ENCODE results near the gene FN3K. TPM values are rescaled to one million over a fixed set of nuclear protein-coding genes. Genes with fewer than 3 reads are reported as not detected.
A peak's percentile ranks its signal among the peaks of the same experiment; 100 is the strongest.

The FN3K gene
- polyA plus RNA-seq, 1 donor = 23.1 TPM

DNA sequence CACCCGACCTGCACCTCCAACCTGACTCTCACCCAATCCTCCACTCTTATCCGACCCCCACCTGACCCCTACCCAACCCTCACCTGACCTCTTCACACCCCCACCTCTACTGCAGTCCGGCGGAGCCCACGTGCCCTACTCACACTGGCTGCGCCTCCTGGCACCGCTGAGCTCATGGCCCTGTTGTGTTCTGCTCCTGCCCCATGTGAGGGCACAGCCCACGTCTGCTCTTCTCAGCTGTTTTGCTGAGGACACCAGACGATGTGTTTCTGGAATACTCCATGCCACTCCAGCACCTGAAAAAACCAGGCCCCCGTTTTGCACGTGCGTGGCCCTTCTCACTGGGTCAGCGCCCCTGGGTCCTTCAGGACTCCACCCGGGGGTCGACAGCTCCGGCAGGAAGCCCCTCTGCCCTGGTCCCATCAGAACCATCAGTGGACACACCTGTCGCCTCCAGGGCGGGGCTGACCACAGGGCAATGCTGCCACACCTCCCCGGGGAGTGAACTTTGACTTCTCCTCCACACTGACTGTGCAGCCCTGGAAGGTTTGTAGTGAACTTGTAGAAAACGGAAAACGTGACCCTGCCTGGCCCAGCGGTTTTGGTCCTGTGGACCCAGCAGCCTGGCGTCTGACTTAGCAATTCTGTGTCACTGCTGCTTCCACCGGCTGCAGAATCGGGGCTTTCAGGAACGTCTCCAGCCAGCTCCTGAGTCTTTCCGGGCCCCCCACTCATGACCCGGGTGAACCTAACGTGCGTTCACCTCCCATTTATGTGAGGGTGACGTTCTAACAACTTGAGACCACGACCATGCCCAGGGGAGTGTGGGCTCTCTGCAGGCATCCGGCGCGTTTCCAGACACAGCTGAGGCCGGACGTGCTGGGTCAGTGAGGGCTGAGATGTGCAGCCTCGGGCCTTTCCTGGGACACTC, 31.2 kb upstream of the FN3K start:
- no peak for DNase-seq

DNA sequence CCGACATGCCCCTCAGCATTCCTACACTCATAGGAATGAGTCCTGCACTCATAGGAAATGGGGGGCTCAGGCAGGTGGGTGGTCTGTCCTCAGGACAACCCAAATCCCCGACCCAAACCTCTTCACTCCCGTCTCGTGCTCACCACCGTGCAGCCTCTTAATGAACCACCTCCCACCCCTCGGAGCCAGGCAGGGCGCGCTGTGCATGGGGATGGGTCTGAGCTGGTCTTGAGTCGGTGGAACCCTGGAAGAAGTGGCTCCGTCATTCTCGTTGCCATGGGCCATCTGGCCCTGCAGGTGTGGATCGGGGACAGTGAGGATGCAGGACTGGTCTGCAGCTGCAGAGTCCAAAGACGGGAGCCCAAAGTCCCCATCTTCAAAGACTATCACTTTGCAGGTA, 30.5 kb upstream of the FN3K start:
- DNase-seq = no peak

DNA sequence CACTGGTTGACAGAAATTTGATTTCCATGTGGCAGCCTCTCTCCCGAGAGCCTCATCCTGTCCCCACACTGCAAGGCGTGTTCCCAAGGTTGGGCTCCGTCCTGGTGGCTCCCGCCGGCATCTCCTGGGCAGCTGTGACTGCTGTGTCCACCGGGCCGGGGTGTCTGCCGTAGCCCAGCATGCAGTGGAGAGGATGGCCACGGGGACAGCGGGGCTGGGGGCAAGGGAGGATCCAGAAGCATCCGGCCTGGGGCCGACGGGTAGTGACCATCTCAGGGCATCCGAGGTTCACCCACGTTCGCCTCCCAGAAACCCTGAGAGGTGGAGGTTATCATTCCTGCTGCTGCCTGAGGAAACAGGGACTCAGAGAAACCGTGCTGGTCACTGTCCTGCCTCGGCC, 29.7 kb upstream of the FN3K start:
- DNase-seq = no peak

DNA sequence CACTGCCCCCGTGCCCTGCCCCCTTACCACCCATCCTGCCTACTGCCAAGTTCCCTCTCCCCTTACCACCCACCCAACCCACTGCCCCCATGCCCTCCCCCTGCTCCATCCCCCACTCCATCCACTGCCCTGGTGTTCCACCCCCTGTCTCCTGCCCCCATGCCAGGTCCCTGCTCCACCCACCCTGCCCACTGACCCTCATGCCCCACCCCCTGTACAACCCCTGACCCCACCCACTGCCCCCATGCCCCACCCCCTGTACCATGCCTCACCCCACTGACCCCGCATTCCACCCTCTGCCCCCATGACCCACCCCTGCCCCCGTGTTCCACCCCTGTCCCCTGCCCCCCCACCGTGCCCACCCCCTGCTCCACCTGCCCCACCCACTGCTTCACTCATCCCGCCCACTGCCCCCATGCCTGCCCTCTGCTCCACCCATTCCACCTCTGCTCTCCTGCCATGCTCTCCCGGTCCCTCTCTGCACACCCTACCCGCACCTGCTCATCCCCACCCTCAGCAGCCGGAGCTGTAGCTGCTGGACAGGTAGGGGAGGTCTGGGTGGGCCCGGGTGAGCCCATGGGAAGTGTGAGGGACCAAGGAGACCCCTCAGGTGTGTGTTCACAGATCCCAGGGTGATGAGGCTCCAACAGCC, 26.3 kb upstream of the FN3K start:
- no peak for DNase-seq

DNA sequence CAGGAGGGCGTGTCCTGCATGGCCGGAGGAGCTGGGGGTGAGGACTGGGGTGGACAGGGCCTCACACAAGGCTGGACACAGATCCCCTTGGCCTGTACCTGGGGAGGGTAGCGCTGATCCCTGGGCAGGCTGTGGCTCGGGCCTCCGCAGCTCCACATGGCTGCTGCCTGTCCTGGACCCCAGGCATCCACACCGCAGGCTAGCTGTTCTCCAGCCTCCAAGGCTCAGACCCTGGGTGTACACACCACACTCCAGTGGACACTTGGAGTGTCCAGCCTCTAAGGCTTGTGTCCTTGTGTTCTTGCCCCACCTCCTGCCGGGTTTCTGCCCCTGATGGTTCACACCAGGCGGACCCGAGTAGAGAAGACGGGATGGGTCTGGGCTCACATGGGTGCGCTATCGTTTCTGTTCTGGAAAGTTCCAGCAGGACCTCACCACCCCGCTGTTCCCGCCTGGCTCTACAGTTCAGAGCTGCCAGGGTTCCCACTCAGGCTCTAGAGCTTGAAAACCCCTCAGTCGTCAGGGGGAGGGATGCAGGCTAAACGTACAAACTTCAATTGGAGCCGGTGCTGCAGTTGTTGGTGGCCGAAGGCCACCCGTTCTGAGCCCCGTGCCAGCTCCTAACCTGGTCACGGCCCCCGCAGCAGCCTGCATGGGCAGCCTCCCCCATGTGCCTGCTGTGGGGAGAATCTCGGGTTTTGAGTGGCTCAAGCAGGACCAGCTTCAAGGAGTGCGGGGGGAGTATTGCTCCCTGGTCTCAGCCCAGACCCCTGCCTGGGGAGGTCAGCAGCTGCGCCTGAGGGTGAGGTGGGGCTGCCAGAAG, 25.5 kb upstream of the FN3K start:
- DNase-seq = no peak

DNA sequence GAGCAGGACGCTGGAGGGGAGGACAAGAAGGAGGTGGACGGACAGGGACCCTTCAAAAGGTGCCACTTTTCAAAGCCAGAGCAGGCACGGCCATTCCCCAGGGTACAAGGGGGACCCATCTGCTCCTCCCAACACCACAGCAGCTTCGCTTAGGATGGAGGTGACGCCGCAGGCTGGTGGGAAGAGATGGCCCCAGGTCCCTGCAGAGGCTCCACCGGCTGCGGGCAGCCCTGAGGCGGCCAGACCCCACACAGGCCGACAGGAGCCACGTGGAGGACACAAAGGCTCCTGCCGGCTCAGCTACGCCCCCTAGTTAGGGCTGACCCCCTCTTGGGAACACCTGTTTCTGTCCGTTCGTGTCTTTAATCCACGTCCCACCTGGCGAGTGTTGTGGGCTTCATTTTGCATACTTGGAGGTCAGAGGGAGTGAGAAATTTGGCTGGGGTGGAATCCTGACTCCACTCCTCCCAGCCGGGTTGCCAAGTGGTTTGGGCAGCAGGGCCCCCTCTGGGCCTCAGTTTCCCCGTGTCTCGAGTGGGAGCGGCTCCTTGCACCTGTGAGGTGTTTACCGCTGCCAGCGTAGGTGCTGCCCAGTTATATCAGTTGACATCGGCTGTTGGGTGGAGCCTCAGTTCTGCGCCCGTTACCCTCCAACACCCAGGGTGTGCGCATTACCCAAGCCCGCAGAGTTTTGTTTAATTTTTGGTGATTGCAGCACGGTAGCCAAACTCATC, 24.7 kb upstream of the FN3K start:
- DNase-seq = no peak

DNA sequence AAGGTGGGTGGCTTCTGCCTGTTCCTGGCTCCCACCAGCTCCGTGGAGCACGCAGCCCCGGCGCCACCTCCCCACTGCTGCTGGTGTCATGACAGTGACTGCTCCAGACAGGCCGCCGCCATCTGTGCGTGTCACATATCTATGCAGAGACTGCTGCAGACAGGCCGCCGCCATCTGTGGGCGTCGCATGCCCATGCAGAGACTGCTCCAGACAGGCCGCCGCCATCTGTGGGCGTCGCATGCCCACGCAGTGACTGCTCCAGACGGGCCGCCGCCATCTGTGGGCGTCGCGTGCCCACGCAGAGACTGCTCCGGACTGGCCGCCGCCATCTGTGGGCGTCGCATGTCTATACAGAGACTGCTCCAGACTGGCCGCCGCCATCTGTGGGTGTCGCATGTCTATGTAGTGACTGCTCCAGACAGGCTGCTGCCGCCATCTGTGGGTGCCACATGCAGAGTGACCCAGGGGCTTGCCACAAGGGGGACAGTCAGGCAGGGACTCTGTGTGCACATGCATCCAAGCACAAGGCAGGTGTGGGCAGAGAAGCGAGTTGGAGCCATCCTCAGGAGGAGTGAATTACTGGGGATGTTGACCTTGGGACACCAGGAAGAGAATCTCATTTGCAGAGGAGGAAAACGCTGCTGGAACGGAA, 22.2 kb upstream of the FN3K start:
- no peak for DNase-seq

DNA sequence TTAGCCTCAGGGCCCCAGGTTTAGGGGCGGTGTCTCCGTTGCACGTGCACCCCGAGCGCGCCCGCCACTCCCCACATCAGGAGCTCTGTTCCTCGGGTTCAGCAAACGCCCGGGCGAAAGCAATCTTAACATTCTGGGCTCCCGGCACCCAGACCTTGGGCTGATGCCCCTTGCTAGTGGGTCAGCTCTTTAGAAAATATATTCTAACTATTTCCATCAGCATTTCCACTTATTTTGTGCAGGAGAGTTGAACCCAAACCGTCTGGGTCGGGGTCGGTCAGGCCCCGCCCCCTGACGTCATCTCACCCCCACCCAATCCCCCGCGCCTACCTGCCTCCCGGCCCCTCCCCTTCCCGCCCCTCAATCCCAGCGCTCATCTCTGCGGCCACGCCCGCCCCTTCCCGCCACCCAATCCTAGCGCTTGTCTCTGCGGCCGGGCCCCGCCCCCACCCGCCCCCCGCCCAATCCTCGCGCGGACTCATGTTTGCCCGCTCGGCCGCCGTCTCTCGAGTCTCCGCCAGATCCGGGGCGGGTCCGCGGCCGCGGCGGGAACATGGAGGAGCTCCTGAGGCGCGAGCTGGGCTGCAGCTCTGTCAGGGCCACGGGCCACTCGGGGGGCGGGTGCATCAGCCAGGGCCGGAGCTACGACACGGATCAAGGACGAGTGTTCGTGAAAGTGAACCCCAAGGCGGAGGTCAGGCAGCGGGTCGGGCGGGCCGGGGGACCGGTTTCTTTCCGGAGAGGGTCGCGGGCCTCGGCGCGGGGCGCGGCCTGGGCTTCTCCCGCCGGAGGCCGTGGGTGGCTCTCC, 19.0 kb upstream of the FN3K start, which contains the start of gene FN3KRP:
Gene FN3KRP (plus strand): TSS at position 504 of the 808 bp plus-strand sequence. CDS start 50 bp downstream, at position 554.
- DNase-seq = peak; percentile 96

DNA sequence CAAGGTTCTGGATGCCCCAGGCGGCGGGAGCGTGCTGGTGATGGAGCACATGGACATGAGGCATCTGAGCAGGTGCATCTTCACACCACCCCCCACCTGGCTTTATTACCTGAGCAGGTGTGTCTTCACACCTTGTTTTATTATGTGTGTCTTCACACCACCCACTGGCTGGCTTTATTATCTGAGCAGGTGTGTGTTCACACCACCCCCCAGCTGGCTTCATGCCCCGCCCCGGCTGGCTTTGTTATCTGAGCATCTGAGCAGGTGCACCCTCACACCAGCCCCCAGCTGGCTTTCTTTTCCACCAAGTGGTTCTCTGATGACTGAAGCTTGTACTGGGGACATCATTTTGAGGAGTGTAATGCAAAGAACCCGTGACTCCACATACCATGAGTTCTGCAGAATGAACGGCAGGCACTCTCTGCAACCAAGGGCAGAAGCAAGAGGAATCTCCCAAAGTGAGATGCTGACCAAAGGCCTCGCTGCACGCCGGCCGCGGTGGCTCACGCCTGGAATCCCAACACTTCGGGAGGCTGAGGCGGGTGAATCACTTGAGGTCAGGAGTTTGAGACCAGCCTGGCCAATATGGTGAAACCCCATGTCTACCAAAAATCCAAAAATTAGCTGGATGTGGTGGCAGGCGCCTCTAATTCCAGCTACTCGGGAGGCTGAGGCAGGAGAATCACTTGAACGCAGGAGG, 16.3 kb upstream of the FN3K start:
- no peak for DNase-seq

DNA sequence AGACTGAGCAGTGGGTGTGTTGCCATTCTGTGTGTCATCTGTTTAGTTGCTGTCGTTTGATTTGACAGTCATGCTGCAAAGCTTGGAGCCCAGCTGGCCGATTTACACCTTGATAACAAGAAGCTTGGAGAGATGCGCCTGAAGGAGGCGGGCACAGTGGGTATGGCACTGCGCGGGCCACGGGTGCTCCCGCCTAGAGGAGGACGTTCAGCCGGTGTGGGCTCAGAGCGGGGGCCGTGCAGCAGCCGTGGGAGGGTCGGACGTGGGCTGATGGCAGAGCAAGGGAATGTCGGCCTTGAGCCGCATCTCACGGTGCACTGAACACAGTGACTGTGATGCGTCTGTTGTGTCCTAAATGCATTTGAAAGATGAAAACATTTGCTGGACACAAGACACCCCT, 15.2 kb upstream of the FN3K start:
- no peak for DNase-seq

DNA sequence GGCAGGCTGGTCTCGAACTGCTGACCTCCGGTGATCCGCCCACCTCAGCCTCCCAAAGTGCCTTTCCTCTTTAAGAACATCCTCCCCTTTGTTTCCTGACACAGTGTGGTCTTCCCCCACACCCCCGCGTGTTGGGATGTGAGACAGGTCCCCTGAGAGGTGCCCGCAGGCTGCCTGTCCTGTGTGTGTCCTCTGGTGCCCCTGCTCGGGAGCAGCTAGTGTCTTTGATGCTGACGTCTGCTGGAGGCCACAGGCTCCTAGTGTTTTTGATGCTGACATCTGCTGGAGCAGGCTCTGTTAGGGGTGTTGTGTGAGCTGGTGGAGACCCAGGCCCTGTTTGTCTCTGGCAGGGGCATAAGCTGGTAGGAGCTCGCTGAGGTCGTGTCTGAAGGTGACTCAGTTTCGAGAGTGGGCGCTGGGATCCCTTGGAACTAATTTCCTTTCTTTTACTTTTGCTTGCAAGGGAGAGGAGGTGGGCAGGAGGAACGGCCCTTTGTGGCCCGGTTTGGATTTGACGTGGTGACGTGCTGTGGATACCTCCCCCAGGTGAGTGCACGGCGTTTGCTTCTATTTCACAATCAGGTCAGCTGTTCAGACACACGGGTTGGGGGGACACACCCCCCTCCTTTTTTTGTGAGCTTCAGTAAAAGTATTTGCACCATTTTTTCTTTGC, 12.9 kb upstream of the FN3K start:
- no peak for DNase-seq

DNA sequence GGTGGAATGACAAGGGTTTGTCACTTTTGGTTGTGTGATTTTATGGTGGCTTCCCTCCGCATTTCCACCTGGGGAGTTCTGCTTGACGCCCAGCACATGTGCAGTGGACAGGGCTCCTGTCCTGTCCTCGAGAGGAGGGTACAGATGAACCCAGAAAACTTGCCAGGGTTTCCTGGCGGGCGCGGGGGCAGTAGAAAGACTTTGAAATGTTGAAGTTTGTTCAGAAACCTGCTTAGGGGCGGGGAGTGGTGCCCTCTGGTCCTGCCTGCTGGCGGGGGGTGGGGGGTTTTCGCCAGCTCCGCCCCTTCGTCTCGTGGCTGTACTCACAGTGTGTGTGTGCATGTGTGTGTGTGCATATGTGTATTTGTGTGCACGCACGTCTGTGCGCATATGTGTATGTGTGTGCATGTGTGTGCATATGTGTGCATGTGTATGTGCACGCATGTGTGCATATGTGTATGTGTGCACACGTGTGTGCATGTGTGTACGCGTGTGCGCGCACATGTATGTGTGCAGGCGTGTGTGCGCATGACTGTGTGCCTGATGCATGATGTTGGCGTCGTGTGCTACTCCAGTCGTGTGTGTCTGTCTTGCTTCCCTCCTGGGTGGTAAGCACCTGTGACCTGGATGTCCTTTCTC, 12.1 kb upstream of the FN3K start:
- DNase-seq = no peak

DNA sequence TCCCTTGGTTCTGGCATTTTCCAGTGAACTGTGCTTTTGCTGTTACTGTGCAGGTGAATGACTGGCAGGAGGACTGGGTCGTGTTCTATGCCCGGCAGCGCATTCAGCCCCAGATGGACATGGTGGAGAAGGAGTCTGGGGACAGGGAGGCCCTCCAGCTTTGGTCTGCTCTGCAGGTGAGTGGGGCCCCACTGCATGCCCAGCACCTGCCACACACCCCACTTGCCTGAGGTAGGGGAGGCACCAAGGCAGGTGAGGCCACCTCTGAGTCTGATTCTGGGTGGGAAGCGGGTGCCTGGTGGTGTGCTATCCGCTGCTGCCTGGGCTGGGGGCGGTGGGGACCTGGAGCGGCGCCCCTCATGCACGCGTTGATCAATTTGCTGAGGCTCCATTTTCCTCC, 9.0 kb upstream of the FN3K start:
- no peak for DNase-seq

DNA sequence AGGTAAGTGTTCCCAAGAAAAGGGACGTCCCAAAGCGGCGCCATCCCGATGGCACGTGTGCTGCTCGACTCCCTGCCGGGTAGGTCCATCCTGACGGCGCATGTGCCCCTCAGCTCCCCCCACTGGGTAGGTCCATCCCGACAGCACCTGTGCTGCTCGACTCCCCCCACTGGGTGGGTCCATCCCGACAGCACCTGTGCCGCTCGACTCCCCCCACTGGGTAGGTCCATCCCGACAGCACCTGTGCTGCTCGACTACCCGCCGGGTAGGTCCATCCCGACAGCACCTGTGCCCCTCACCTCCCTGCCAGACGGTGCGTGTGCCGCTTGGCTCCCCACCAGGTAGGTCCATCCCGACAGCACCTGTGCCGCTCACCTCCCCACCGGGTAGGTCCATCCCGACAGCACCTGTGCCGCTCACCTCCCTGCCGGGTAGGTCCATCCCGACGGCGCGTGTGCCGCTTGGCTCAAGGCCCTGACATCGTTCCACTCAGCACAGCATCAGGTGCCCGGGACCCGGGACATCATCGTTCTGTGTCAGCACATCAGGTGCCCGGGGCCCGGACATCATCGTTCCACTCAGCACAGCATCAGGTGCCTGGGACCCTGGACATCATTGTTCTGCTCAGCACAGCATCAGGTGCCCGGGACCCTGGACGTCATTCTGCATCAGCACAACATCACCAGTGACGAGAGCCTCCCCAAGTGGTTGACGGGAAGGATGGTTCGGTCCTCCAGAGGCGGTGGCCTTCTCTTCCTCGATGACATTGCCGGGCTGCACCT, 5.7 kb upstream of the FN3K start:
- no peak for DNase-seq

DNA sequence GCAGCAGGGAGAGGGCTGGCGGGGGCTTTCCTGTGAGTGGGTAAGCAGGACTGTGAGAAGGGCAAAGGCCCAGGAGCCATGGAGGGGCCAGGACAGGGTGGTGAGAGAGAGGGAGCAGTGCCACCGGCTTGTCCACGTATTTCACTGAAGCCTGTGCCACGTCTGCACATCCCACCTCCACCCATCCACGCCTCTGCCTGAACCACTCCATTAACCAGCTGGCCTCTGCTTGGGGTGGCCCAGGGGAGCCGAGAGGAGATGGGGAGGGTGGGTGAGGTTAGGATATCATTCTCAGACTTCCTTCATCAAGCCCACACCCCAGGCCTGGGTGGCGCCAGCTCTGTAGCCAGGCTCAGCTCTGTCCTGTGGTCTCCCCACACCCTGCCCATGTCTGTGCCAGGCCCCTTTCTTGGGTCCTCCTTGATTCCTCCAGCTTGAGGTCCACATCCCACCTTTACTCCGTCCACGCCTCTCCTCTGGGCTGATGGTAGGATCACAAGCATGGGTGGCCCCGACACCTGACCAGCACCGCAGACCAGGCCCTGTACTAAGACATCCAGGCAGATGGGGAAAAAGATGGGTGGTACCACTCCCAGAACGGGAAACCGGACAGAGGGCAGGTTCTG, 3.2 kb upstream of the FN3K start:
- DNase-seq = no peak

DNA sequence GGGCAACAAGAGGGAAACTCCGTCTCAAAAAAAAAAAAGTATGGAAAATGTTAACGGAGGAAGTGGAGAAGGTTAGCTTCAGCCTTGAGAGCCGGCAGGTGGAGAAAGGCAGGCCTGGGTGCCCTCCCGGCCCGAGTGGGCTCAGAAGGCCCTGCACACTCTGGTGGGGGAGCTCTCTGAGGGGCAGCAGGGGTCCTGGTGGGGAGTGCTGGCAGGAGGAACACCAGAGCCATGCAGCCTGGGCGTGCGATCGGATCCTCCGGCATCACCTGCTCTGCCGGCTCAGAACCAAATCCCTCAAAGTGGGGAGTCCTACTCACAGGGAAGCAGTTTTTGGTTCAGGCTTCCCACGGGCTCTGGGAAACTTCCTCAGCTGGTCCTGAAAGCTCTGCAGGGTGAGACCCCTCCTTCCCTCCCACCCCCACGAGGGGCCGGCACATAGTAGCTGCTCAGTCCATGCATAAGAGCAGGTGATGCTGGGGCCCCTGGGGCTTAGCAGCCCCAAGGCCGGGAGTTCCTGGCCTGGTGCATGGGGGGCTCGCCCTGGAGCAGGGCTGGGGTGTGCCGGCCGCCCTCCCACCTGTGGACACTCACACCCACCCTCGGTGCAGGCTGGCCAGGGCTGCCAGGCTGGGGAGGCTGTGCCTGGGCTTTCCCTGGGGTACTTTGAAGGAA, 1.2 kb downstream of the FN3K start:
- no peak for DNase-seq
